ENCODE measurements around the gene IL37. TPM values are rescaled to one million over a fixed set of nuclear protein-coding genes. Genes with fewer than 3 reads are reported as not detected.

IL37 gene
- total and polyA plus RNA-seq, 2 experiments from 2014 or later = not detected

DNA sequence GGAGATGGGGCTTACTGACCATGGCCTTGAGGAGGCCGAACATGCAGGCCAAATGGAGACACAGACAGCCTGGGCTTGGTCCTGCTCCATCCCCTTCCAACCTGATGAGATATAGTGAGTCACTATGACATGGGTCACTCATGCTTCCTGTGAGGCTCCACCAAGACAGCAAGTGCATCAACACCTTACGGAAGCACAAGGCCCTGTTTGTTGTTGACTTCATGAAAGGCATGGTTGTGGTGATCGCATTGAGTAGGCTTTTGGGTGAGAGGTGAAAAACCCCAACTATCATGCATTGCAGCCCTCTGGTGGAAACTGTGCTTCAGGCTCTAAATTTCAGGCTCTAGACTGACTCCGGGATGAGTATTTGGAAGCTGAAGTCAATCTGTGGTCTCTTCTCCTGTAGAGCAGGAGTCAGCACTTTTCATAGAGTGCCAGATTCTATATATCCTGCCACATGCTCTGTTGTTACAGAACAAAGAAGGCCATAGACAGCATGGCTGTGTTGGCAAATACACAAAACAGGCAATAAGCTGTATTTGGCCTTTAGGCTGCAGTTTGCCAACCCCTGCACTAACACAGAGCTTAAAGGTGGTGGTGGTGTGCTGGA, 10.1 kb downstream of the IL37 start:
- Histone ChIP-seq H3K27ac (ENCODE audit: low read depth) (no peak overlapping the region), H4K20me1 (replicated peaks; ENCODE audit: insufficient read depth) (no peaks in the 10 kb centered on the region), H3K36me3 (ENCODE audit: insufficient read depth) (no peaks in the 10 kb centered on the region), H2AFZ (no peak overlapping the region), H3K4me3 (no peak overlapping the region), H3K27me3 (ENCODE audit: insufficient read depth) (no peaks in the 10 kb centered on the region), H3F3A (replicated peaks; ENCODE audit: low read depth) (no peaks in the 10 kb centered on the region), H3K4me2 (no peak overlapping the region), H3K79me2 (replicated peaks; ENCODE audit: insufficient read depth) (no peaks in the 10 kb centered on the region), H3K9me2 (ENCODE audit: insufficient read depth) (peaks cover 12% of the 10 kb centered on the region), H3K4me1 (ENCODE audit: insufficient read depth) (no peaks in the 10 kb centered on the region)
- Mint-ChIP-seq H3K4me1 (peaks cover 4% of the 10 kb centered on the region), H3K4me3 (no peak overlapping the region), H3K9me3 (peaks cover 9% of the 10 kb centered on the region), H3K36me3 (ENCODE audit: low read depth) (no peaks in the 10 kb centered on the region; the same call in 2 of the 3 replicates), H3K27ac (no peak overlapping the region), H3K27me3 (ENCODE audit: insufficient read depth, low read depth, poor library complexity) (no peaks in the 10 kb centered on the region)
- TF ChIP-seq ZNF331 (CRISPR knock-in tag; IDR thresholded peaks at IDR 0.05; ENCODE audit: low read depth) (no peak), JUNB (IDR thresholded peaks at IDR 0.05; ENCODE audit: unreplicated experiment) (no peak), NANOG (IDR thresholded peaks at IDR 0.05; ENCODE audit: borderline replicate concordance) (no peak), ZNF114 (CRISPR knock-in tag; IDR thresholded peaks at IDR 0.05) (no peak), CTCF (conservative IDR thresholded peaks at IDR 0.05; ENCODE audit: low read depth in 2 of 2) (no peak), EZH2phosphoT487 (IDR thresholded peaks at IDR 0.05; ENCODE audit: unreplicated experiment) (no peak), EZH2 (IDR thresholded peaks at IDR 0.05; ENCODE audit: low read depth, unreplicated experiment) (no peak), POLR2AphosphoS5 (IDR thresholded peaks at IDR 0.05; ENCODE audit: low read depth) (no peak), CREB1 (CRISPR knock-in tag; IDR thresholded peaks at IDR 0.05; ENCODE audit: low read depth) (no peak)
- TF ChIP-seq, protein P1, sequence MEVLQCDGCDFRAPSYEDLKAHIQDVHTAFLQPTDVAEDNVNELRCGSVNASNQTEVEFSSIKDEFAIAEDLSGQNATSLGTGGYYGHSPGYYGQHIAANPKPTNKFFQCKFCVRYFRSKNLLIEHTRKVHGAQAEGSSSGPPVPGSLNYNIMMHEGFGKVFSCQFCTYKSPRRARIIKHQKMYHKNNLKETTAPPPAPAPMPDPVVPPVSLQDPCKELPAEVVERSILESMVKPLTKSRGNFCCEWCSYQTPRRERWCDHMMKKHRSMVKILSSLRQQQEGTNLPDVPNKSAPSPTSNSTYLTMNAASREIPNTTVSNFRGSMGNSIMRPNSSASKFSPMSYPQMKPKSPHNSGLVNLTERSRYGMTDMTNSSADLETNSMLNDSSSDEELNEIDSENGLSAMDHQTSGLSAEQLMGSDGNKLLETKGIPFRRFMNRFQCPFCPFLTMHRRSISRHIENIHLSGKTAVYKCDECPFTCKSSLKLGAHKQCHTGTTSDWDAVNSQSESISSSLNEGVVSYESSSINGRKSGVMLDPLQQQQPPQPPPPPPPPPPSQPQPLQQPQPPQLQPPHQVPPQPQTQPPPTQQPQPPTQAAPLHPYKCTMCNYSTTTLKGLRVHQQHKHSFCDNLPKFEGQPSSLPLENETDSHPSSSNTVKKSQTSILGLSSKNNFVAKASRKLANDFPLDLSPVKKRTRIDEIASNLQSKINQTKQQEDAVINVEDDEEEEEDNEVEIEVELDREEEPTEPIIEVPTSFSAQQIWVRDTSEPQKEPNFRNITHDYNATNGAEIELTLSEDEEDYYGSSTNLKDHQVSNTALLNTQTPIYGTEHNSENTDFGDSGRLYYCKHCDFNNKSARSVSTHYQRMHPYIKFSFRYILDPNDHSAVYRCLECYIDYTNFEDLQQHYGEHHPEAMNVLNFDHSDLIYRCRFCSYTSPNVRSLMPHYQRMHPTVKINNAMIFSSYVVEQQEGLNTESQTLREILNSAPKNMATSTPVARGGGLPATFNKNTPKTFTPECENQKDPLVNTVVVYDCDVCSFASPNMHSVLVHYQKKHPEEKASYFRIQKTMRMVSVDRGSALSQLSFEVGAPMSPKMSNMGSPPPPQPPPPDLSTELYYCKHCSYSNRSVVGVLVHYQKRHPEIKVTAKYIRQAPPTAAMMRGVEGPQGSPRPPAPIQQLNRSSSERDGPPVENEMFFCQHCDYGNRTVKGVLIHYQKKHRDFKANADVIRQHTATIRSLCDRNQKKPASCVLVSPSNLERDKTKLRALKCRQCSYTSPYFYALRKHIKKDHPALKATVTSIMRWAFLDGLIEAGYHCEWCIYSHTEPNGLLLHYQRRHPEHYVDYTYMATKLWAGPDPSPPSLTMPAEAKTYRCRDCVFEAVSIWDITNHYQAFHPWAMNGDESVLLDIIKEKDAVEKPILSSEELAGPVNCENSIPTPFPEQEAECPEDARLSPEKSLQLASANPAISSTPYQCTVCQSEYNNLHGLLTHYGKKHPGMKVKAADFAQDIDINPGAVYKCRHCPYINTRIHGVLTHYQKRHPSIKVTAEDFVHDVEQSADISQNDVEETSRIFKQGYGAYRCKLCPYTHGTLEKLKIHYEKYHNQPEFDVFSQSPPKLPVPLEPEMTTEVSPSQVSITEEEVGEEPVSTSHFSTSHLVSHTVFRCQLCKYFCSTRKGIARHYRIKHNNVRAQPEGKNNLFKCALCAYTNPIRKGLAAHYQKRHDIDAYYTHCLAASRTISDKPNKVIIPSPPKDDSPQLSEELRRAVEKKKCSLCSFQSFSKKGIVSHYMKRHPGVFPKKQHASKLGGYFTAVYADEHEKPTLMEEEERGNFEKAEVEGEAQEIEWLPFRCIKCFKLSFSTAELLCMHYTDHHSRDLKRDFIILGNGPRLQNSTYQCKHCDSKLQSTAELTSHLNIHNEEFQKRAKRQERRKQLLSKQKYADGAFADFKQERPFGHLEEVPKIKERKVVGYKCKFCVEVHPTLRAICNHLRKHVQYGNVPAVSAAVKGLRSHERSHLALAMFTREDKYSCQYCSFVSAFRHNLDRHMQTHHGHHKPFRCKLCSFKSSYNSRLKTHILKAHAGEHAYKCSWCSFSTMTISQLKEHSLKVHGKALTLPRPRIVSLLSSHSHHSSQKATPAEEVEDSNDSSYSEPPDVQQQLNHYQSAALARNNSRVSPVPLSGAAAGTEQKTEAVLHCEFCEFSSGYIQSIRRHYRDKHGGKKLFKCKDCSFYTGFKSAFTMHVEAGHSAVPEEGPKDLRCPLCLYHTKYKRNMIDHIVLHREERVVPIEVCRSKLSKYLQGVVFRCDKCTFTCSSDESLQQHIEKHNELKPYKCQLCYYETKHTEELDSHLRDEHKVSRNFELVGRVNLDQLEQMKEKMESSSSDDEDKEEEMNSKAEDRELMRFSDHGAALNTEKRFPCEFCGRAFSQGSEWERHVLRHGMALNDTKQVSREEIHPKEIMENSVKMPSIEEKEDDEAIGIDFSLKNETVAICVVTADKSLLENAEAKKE (CRISPR knock-in tag; IDR thresholded peaks at IDR 0.05) = no peak
- TF ChIP-seq, protein P2, sequence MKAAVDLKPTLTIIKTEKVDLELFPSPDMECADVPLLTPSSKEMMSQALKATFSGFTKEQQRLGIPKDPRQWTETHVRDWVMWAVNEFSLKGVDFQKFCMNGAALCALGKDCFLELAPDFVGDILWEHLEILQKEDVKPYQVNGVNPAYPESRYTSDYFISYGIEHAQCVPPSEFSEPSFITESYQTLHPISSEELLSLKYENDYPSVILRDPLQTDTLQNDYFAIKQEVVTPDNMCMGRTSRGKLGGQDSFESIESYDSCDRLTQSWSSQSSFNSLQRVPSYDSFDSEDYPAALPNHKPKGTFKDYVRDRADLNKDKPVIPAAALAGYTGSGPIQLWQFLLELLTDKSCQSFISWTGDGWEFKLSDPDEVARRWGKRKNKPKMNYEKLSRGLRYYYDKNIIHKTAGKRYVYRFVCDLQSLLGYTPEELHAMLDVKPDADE (IDR thresholded peaks at IDR 0.05) = no peak
- DNase-seq (ENCODE audit: low spot score) (no peak), ATAC-seq (no peak)
